Choroid plexus epithelial cell (primary cell): Measurements from ENCODE around the gene LY6G6C.
"Not testable (repeated sequence)": the region's sequence is repeated elsewhere in the genome, so short reads cannot be mapped to it uniquely, and the experiment has no call there.

Experiments used
- DNase-seq: peaks from one replicate; pipeline ENCODE4 v3.0.0-alpha.2; 2010; ENCODE audit warnings: low read depth
- H3K4me3 ChIP-seq: 2 replicates; pipeline ENCODE4 v1.5.1; 2011; ENCODE audit warnings: low read depth, mild to moderate bottlenecking, control low read depth, low read length, moderate library complexity
- TF ChIP-seq, protein P1 (sequence below): conservative IDR thresholded peaks from 2 replicates; pipeline ENCODE4 v1.5.1; 2011; ENCODE audit warnings: low read depth, mild to moderate bottlenecking, control low read depth, inconsistent platforms, low read length, moderate library complexity

Gene LY6G6C

DNA sequence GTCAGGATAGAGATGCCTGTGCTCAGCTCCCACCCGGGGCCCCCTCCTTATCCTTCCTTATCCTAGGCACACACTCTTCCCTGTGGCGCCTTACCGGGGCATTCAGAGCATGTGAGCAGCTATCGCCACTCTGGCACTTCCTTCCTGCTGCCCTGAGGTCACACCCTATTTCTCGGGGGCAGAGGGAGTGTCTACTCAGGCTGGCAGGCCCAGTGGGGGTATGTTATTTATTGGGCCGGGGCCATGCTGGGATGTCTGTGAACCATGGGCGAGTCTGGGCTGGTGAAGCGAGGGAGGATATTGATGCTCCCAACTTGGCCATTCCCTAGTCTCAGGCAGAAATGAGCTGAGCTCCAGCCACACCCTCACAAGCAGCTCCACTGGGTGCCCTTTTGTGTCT lies 10.3 kb downstream of the LY6G6C start:
- TF ChIP-seq, protein P1, sequence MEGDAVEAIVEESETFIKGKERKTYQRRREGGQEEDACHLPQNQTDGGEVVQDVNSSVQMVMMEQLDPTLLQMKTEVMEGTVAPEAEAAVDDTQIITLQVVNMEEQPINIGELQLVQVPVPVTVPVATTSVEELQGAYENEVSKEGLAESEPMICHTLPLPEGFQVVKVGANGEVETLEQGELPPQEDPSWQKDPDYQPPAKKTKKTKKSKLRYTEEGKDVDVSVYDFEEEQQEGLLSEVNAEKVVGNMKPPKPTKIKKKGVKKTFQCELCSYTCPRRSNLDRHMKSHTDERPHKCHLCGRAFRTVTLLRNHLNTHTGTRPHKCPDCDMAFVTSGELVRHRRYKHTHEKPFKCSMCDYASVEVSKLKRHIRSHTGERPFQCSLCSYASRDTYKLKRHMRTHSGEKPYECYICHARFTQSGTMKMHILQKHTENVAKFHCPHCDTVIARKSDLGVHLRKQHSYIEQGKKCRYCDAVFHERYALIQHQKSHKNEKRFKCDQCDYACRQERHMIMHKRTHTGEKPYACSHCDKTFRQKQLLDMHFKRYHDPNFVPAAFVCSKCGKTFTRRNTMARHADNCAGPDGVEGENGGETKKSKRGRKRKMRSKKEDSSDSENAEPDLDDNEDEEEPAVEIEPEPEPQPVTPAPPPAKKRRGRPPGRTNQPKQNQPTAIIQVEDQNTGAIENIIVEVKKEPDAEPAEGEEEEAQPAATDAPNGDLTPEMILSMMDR, result no peak
- no peak overlapping the region for H3K4me3 ChIP-seq
- no peak for DNase-seq

DNA sequence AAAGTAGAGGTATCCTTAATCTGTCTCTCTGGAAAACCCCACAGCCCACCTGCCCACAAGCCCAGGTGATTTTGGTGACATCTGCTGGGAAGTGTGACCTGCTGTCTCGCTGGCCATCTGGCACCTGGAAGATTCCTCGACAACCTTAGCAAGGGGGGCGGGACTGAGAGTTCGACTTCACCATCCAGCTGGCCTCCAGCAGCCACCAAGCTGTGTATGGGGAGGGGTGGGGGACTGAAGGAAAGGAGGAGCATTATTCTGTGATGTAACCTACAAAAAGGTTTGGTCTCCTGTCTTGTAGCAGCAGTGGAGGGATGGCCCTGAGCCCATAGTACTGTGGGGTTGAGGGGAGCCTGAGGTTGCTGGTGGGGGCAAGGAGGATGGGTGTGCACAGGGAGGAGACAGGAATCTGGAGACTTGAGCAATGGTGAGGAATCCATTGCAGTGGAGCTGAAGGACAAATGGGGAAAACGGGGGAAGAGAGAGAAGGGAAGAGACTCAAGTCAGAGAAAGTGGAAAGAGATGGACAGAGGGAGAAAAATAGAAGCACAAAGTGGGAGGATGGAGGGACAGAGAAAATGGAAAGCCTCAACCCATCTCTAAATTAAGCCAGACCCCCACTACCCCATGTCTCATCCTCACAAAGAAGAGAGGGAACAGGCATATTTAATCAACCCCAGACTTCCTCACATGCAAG lies 10.9 kb downstream of the LY6G6C start:
- TF ChIP-seq, protein P1, result no peak
- no peak for DNase-seq
- no peak overlapping the region for H3K4me3 ChIP-seq

DNA sequence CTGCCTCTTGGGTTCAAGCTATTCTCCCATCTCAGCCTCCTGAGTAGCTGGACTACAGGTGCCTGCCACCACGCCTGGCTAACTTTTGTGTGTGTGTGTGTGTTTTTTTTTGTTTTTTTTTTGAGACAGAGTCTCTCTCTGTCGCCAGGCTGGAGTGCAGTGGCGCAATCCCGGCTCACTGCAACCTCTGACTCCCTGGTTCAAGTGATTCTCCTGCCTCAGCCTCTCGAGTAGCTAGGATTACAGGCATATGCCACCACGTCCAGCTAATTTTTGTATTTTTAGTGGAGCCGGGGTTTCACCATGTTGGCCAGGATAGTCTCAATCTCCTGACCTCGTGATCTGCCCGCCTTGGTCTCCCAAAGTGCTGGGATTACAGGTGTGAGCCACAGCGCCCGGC lies 12.4 kb downstream of the LY6G6C start:
- not testable (repeated sequence) for H3K4me3 ChIP-seq, DNase-seq

DNA sequence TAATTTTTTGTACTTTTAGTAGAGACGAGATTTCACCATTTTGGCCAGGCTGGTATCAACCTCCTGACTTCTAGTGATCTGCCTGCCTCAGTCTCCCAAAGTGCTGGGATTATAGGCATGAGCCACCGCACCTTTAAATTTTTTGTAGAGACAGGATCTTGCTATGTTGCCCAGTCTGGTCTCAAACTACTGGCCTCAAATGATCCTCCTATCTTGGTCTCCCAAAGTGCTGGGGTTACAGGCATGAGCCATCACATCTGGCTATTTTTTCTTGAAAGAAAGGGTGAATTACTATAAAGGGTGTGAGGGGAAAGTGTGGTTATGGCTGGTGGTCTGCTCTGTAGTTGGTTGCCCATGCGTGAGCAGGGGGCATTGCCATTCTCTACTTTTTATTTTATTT lies 13.3 kb downstream of the LY6G6C start:
- TF ChIP-seq, protein P1, result no peak
- DNase-seq, result no peak
- no peak overlapping the region for H3K4me3 ChIP-seq

DNA sequence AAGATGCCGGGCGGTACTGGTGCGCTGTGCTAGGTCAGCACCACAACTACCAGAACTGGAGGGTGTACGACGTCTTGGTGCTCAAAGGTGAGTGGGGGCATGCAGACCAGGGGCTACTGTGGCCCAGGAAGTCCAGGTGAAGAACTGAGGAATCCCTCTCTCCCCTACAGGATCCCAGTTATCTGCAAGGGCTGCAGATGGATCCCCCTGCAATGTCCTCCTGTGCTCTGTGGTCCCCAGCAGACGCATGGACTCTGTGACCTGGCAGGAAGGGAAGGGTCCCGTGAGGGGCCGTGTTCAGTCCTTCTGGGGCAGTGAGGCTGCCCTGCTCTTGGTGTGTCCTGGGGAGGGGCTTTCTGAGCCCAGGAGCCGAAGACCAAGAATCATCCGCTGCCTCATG lies 13.8 kb downstream of the LY6G6C start:
- no peak overlapping the region for H3K4me3 ChIP-seq
- no peak for DNase-seq
- TF ChIP-seq, protein P1, result no peak

DNA sequence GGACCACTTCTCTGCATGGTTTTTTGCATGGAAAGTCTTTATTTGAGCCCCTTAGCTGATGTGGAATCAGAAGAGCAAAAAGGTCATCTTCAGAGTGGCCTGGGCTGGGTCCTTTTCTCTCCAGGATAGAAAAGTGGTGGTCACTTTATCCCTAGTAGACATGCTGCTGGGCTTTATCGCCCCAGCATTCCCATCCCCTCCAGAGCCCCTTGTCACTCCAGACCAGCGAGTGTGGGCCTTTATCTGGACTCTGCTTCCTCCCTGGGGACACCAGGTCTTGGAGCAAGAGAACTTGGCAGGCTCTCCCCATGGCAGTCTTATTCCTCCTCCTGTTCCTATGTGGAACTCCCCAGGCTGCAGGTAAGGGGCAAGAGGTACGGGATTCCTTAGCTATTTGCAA lies 14.9 kb downstream of the LY6G6C start, which contains the start of gene LY6G6F:
LY6G6F (plus strand) TSS at position 268 of the 400 bp plus-strand sequence; CDS start at position 309, 41 bp downstream.
- TF ChIP-seq, protein P1, result no peak
- DNase-seq, result no peak
- no peak within 1 kb of the TSS for H3K4me3 ChIP-seq

DNA sequence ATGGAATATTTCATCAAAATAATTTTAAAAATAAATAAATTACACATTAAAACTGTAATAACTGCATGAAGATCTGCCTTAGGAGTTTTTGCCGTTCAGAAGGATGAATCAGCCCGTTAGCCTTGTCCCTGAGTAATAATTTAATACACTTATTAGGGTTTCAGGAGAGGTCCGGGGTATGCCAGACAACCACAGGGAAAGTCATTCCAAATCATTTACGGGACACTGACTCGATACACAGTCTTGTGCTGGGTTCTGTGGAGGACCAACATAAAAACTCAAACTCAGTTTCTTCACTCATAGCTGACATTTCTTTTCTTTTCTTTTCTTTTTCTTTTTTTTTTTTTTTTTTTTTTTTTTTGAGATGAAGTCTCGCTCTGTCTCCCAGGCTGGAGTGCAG lies 15.6 kb downstream of the LY6G6C start:
- no peak for DNase-seq
- H3K4me3 ChIP-seq, result no peak overlapping the region
- TF ChIP-seq, protein P1, result no peak
